KMS-11 (cell line): Measurements from ENCODE around the gene SLC4A1AP.

ENCODE experiments used
- H2AFZ ChIP-seq: fragments of 200-600 bp; sonication (generic); 2 replicates; pipeline ENCODE4 v1.6.1; 2016; ENCODE audit warnings: antibody characterized with exemption, mixed run types, low read depth
- H3K27ac ChIP-seq: fragments of 200-600 bp; sonication (generic); 2 replicates; pipeline ENCODE4 v1.6.1; 2016; ENCODE audit warnings: mild to moderate bottlenecking, mixed run types
- H3K27me3 ChIP-seq: fragments of 200-600 bp; sonication (generic); 2 replicates; pipeline ENCODE4 v1.6.1; 2017; ENCODE audit warnings: mild to moderate bottlenecking, low read depth, mixed run types, moderate library complexity; ENCODE audit not compliant: insufficient read depth
- H3K36me3 ChIP-seq: fragments of 200-600 bp; sonication (generic); 2 replicates; pipeline ENCODE4 v1.6.1; 2017; ENCODE audit warnings: mild to moderate bottlenecking, mixed run types; ENCODE audit not compliant: insufficient read depth
- H3K4me1 ChIP-seq: fragments of 200-600 bp; sonication (generic); 2 replicates; pipeline ENCODE4 v1.6.1; 2016; ENCODE audit warnings: mild to moderate bottlenecking, low read depth, mixed run types; ENCODE audit not compliant: poor library complexity, severe bottlenecking
- H3K4me2 ChIP-seq: fragments of 200-600 bp; sonication (generic); 2 replicates; pipeline ENCODE4 v1.7.0; 2016; ENCODE audit warnings: mild to moderate bottlenecking, mixed run types
- H3K4me3 ChIP-seq: fragments of 200-600 bp; sonication (generic); IDR thresholded peaks from 2 replicates; pipeline ENCODE4 v1.6.1; 2017; ENCODE audit warnings: low read depth, low read length, mixed read lengths; ENCODE audit not compliant: insufficient read depth
- H3K79me2 ChIP-seq: fragments of 200-600 bp; sonication (generic); 2 replicates; pipeline ENCODE4 v1.6.1; 2016; ENCODE audit warnings: low read depth, mixed run types; ENCODE audit not compliant: insufficient read depth
- H3K9ac ChIP-seq: fragments of 200-600 bp; sonication (generic); 2 replicates; pipeline ENCODE4 v1.6.1; 2016; ENCODE audit warnings: mild to moderate bottlenecking, mixed run types
- H4K20me1 ChIP-seq: fragments of 200-600 bp; sonication (generic); 2 replicates; pipeline ENCODE4 v1.6.1; 2016; ENCODE audit warnings: mild to moderate bottlenecking, mixed run types; ENCODE audit not compliant: insufficient read depth
- TF ChIP-seq, protein P1 (sequence below): fragments of 200-600 bp; sonication (generic); conservative IDR thresholded peaks from 2 replicates; pipeline ENCODE4 v1.6.1; 2017; ENCODE audit warnings: low read depth, mild to moderate bottlenecking, antibody characterized with exemption, low read length, moderate library complexity, mixed read lengths

Gene SLC4A1AP

DNA sequence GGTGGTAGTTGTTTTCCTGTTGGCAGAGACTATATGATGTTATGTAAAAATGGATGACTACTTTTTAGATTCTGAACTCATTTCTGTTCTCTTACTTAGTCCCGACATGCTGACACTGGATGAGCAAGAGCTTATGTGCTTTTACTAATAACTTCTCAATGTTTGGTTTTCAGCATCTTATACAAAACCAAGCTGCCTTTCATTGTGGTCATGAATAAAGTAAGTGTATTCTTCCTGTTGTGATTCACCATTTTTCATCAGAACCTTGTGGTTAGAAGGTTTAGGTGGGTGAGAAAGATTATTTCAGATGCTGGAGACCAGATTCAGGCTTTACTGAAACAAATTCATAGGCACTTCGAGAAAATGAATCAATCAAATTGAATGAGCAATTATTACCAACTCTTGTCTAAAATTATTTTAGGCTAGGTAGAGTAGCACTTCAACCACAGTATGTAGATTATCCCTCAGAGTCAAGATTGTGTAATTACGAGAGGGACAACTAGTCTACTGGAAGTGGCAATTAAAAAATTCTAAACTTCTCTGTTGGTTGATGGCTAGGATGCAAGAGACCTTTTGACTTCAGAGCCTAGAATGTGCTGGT, 25.6 kb upstream of the SLC4A1AP start:
- Histone ChIP-seq H3K27me3 (no peaks in the 10 kb centered on the region), H4K20me1 (no peaks in the 10 kb centered on the region), H3K9ac (no peak overlapping the region), H3K4me1 (no peaks in the 10 kb centered on the region), H3K79me2 (no peaks in the 10 kb centered on the region), H2AFZ (no peak overlapping the region), H3K4me2 (no peak overlapping the region), H3K27ac (no peak overlapping the region), H3K4me3 (no peak overlapping the region), H3K36me3 (no peaks in the 10 kb centered on the region; the same call in 1 of the 2 replicates)
- TF ChIP-seq, protein P1, sequence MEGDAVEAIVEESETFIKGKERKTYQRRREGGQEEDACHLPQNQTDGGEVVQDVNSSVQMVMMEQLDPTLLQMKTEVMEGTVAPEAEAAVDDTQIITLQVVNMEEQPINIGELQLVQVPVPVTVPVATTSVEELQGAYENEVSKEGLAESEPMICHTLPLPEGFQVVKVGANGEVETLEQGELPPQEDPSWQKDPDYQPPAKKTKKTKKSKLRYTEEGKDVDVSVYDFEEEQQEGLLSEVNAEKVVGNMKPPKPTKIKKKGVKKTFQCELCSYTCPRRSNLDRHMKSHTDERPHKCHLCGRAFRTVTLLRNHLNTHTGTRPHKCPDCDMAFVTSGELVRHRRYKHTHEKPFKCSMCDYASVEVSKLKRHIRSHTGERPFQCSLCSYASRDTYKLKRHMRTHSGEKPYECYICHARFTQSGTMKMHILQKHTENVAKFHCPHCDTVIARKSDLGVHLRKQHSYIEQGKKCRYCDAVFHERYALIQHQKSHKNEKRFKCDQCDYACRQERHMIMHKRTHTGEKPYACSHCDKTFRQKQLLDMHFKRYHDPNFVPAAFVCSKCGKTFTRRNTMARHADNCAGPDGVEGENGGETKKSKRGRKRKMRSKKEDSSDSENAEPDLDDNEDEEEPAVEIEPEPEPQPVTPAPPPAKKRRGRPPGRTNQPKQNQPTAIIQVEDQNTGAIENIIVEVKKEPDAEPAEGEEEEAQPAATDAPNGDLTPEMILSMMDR = no peak

GRCh38 chr2:27638709-27639108, 25.0 kb upstream of the SLC4A1AP start:
- H3K27me3 ChIP-seq = no peaks in the 10 kb centered on the region
- no peaks in the 10 kb centered on the region; the same call in 1 of the 2 replicates for H3K36me3 ChIP-seq
- no peak overlapping the region for H3K27ac ChIP-seq
- TF ChIP-seq, protein P1 = no peak
- no peaks in the 10 kb centered on the region for H3K4me1 ChIP-seq
- no peaks in the 10 kb centered on the region for H4K20me1 ChIP-seq
- no peak overlapping the region for H2AFZ ChIP-seq
- no peak overlapping the region for H3K9ac ChIP-seq
- no peaks in the 10 kb centered on the region for H3K79me2 ChIP-seq
- no peak overlapping the region for H3K4me2 ChIP-seq
- no peak overlapping the region for H3K4me3 ChIP-seq

DNA sequence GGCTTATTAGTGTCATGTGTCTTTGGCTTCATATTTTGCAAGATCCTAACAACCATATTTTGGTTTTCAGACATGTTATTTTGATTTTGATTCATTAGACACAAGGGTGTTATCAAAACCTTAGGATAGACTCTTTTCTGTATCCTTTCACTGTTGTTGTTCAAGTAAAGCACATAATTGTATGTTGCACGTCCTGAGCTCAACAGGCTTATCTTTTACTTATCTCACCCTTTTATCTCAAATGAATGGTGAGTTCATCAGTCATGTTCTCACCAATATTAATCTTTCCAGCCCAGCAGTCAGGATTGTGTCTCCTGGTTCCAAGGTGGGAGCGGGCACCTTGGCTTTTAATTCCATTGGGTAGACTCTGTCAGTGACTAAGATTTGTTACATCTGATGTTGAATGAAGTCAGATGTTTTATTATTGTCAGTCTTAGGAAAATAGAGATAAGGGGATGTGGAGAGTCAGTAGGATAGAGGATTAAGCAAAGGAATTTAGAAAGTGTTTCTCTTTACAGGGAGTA, 22.9 kb upstream of the SLC4A1AP start:
- no peaks in the 10 kb centered on the region for H3K4me1 ChIP-seq
- H3K79me2 ChIP-seq = no peaks in the 10 kb centered on the region
- H3K27me3 ChIP-seq = no peaks in the 10 kb centered on the region
- H3K4me3 ChIP-seq = no peak overlapping the region
- H3K27ac ChIP-seq = no peak overlapping the region
- H3K9ac ChIP-seq = no peak overlapping the region
- no peaks in the 10 kb centered on the region; the same call in 1 of the 2 replicates for H3K36me3 ChIP-seq
- TF ChIP-seq, protein P1 = no peak
- no peak overlapping the region for H2AFZ ChIP-seq
- H4K20me1 ChIP-seq = no peaks in the 10 kb centered on the region
- H3K4me2 ChIP-seq = no peak overlapping the region

DNA sequence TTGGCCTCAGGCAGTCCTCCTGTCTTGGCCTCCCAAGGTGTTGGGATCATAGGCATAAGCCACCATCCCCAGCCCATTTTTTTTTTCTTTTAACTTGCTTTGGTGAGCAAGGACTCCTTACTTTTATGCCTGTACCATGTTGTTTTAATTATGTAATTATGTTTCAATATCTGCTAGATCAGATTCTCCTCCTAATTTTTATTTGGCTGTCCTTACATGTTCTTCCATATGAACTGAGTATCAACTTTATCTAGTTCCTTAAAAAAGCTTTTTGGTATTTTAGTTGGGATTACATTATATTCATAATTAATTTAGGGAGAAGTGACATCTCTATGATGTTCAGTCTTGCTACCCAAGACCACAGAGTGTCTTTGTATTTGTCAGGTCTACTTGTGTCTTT, 18.5 kb upstream of the SLC4A1AP start:
- TF ChIP-seq, protein P1 = no peak
- H3K79me2 ChIP-seq = no peaks in the 10 kb centered on the region
- no peak overlapping the region for H3K9ac ChIP-seq
- H2AFZ ChIP-seq = no peak overlapping the region
- H3K4me2 ChIP-seq = no peak overlapping the region
- no peaks in the 10 kb centered on the region for H3K27me3 ChIP-seq
- no peak overlapping the region for H3K27ac ChIP-seq
- H3K4me1 ChIP-seq = no peaks in the 10 kb centered on the region
- no peaks in the 10 kb centered on the region for H3K36me3 ChIP-seq
- no peak overlapping the region for H3K4me3 ChIP-seq
- no peaks in the 10 kb centered on the region for H4K20me1 ChIP-seq
